ENCODE measurements around the gene MSI1. TPM values are rescaled to one million over a fixed set of nuclear protein-coding genes. Genes with fewer than 3 reads are reported as not detected.

The MSI1 gene
- total and polyA plus RNA-seq, 2 of the 13 experiments (the other 11 are each of a cell fraction or from before 2014, with no cell fraction given): 0.09 to 0.46 TPM

DNA sequence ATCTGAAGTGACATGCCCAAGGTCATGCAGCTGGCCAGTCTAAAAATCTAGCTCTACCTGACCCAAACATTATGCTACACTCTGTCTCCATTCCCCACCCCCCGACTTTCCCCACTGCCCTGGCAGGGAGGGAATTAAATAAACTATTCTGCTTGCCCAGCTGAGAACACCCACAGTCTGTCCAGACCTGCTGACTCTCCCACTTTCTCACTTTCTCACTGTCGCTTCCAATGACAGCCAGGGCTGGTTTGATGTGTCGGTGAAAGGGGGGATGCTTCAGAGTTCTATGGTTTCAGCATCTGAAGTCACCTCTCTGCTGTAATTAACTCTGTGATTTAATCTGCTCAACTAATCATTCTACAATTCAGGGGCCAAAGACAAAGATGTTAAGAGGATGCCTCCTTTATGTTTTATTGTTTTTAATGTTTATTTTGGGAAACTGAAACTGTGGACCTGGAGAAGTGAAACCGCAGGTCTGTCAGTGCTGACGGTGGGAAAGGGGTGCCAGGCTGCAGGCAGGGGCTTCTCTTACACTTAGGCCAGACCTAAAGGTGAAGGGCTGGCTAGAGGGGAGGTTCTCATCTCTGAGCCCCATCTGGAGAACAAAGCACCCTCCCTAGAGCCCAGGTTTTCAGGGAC lies 8.1 kb upstream of the MSI1 start (continued):
- TF ChIP-seq ZHX2 (IDR thresholded peaks at IDR 0.05; ENCODE audit: low read depth): no peak
- TF ChIP-seq ZHX2 (CRISPR knock-in tag; IDR thresholded peaks at IDR 0.05; ENCODE audit: borderline replicate concordance): no peak
- no peak for TF ChIP-seq HNF4G (IDR thresholded peaks at IDR 0.05; ENCODE audit: borderline replicate concordance, low read depth, low read length)
- TF ChIP-seq HNF4G (CRISPR knock-in tag; IDR thresholded peaks at IDR 0.05; ENCODE audit: borderline replicate concordance, low read depth): no peak
- TF ChIP-seq SATB2 (CRISPR knock-in tag; IDR thresholded peaks at IDR 0.05): no peak
- TF ChIP-seq GZF1 (CRISPR knock-in tag; IDR thresholded peaks at IDR 0.05): no peak
- TF ChIP-seq ZKSCAN8 (CRISPR knock-in tag; IDR thresholded peaks at IDR 0.05; ENCODE audit: borderline replicate concordance): no peak
- no peak for TF ChIP-seq XRCC5 (optimal IDR thresholded peaks at IDR 0.05; ENCODE audit: low read length)
- no peak for TF ChIP-seq MED13 (CRISPR knock-in tag; IDR thresholded peaks at IDR 0.05)
- no peak for TF ChIP-seq CAMTA2 (CRISPR knock-in tag; IDR thresholded peaks at IDR 0.05; ENCODE audit: borderline replicate concordance)
- TF ChIP-seq CENPT (CRISPR knock-in tag; IDR thresholded peaks at IDR 0.05; ENCODE audit: low read depth): no peak
